Activated gamma-delta T cell (primary cell): ENCODE data around the gene SLC44A3.

ENCODE experiments used
- DNase-seq: peaks from one replicate; lab custom pipeline; 2025; lab: John Stamatoyannopoulos, UW

The SLC44A3 gene

DNA sequence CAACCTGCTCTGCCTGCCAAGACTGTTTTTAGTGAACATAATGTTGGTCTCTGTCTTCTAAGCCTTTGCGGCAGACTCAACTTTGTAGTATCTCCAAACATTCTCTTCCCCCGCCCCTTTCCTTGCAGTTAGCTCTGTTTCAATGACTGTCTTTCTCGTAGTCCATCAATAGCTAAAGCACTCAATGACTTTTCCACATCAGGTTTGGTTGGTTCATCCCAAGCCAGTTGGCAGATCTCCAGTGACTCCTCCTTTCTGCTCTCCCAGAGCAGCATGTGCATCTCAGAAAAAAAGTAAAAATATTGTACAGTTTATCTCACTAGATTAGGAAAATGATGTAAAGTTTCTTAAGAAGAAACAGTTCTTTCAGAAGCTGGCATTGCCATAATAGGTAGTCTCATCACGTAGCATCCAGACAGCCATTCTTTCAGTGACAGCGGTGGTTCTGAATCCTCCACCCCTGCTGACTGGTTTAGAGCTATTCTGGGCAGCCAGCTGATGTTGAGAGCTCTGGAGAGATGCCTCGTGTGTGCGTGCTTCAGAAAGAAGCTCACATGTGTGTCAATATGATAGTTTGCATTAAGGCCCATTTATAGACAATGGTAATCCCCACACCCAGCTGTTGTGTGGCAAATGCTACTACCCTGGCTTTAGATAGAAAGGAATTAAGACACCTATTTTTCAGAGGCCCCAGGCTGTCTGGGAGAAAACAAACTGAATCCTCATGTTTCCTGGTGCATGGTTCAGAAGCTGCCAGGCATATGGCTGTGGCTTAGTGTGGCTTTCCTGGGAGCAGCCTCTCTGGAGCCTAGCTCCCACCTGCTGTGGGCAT lies 53.6 kb downstream of the SLC44A3 start:
- DNase-seq: no peak

DNA sequence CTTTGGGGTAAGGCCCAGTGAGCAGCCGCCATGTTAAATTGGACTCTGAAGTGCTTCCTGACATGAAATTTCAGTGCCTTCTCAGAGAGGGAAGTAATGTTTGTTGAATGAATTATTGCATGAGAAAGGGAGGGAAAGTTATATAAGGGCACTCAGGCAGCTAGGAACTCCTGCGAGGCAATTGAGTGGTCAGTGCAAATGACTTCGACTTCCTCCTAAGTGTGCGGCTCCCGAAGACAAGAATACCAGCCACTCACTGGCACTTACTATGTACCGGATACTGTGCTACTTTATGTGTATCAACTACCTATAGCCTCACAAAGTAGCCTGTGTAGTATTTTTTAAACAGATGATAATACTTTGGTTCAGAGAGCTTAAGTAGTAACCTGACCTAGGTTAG lies 54.3 kb downstream of the SLC44A3 start:
- no peak for DNase-seq

DNA sequence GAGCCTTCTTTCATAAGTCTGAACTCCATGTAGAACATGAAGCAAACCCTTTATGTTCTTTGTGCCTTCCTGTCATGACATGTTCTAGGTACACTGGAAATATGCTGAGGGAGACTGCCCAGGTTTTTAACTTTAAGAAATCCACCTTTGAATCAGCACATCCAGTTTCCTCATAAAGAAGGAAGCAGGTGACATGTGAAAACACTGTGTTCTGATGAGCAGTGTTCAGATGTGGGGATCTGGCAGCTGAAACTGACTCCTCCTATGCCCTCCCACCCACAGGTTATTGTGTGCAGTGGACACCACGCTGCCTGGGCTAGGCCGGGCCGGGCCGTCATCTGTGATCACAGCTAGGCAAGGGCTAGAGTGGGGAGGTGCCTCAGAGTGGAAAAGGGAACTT lies 55.6 kb downstream of the SLC44A3 start:
- DNase-seq: no peak

DNA sequence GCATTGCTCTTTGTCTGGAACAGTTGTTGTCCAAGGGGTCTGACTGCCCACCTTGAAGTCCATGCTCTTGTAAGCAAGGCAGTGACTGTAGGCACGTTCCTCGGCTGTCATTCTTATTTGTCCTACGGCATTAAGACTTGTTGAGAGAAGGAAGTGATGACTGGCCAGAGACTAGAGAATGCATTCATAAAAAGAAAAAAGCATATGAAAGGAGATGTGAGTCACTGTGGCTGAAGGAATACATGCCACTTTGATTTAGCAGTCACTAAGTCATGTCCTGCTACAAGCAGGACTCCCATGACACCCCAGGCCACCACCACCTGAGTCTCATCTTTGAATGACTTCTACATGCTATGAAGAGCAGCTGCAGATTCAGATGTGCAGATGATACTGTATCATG lies 56.2 kb downstream of the SLC44A3 start:
- no peak for DNase-seq

DNA sequence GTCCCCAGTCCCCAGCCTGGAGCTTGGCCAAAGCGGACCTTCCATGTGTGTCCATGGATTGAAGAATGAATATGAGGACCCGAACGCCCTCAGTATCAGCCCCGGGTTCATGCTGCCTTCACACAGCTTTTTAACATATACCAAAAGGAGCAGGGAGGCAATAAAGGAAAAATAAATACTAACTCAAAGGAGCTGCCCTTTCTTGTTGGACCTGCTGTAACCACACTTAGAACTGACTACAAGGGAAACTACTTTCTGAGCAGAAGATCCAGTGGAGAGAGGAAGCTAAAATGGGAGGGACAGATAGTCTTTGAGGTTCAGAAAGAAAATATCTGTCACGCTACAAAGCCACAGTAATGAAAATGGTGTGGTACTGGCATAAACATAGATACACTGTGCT lies 58.2 kb downstream of the SLC44A3 start:
- no peak for DNase-seq

DNA sequence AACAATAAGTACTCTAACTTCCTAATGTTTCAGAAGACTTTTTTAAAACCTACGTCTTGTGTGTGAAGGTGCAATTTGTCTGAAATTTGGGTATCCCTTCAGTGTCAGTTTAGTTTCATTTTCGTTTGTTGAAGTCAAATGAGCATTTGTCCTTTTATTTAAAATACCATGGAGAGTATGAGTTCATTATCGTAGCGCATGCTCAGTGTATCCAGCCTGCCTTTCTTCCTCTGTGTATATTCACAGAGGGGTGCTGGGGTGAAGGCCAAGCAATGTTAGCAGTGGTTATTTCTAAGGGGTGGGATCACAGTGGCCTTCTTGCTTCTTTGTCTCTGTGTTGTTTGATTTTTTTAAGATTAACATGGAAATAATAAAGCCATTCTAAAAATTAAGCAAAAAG lies 63.5 kb downstream of the SLC44A3 start:
- DNase-seq: no peak

DNA sequence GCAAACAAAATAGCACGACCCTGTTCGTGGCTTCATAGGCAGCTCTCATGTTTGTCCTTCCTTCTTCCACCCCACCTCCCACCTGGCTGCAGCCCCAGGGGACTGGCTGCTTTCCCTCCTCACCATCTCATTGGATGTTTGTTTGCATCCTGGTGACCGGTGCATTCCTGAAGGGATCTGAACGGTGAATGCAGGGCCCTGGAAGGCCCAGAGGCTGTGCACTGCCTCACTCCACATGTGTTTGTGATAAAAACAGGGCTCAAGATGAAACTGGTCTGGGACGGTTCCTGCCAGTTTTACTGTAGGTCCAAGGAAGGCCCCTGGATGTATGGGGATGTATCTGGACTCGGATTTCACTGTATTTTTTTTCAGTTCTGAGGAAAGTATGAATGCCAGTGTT lies 63.9 kb downstream of the SLC44A3 start:
- DNase-seq: no peak

DNA sequence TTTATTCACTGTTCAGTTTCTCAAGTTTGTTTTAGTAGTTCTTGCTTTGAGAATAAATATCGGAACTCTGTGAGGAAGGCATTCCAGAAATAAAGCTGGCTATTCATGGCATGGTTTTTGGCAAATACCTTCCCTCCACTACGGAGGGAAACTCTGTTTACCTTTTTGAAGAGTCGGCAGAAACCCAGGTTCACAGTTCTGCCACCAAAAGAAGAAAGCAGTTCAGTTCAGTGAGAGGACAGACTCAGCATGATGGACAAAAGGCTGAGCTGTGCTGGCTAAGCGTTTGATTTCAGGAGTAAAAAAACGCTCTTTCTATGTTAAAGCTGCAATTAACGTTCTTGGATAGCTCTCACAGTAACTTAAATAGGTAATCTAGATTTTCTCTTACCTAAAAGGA lies 64.3 kb downstream of the SLC44A3 start:
- DNase-seq: no peak

DNA sequence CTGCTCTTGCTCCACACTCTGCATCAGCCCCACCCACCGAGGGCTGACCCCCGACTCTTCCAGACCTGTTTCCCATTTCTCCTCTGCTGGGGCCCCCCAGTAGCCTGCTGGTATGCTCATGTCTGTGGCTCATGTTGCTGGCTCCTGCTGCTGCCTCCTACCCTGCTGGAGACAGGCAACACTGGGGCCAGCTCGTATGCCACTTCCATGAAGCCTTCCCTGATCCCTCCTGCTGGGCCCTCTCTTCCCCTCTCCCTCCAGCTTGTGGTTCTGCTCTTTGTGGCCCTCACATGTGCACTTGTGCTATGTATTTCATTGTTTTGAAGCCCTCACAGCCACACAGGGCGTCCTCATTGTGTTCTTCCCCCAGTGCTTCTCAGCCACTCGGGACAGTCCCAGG lies 66.2 kb downstream of the SLC44A3 start:
- DNase-seq: no peak

DNA sequence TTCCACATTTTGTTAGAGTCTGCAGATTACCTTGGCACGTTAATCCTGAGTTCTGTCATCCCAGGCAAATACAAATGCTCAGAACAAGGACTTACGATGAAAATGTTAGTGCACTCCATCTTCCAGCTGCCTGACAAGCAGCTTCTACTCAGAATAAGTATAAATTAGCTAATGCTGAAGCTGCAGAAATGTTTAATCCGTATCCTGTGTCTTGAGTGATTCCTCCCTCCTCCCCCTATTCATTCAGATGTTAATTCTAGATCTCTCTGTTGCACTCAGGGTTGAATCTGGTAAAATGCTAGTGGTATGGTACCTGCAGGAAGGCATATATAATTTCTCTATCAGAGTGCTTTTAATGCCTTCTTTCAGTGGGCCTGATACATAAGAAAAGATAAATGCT lies 66.9 kb downstream of the SLC44A3 start:
- DNase-seq: no peak

DNA sequence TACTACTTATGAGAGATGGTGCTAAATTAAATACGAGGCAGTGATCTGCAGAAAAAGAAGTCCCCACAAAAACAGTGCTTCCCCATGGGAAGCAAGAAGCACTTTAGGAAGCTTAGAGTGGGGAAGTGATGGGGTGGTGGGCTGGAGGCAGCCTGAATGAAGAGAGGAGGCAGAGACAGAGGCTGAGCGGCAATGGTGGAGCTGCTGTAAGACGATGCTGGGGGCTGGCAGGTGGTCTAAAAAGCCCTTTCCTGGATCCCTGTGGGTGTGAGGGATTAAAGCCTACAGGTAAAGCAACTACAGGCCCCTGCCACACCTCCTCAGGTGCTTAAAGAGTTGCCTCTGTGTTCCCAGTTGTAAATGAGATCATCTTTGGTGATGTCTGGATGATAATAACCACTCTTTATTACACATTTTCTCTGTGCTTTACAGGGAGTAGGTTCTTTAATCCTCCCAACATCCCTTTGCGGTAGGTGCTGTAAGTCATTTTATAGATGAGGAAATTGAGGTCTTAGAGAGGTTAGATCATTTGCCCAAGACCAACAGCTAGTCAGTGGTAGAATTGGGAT lies 67.5 kb downstream of the SLC44A3 start:
- DNase-seq: no peak

DNA sequence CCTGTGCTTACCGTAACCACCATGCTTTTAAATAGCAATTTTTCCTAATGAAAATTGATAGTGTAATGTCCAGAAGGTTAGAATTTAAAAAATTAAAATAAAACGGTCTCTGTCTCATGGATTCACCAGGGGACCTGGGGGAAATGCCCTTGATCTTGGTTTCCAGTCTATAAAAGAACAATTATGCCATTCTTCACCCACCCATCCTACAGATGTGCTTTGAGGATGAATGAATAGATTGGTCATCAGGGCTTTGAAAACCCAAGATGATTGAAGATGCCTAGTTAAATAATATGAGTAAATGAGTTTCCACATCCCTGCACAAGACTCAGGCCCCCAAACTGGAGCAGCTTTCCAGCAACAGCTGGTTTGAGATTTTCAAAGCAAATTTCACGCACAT lies 68.0 kb downstream of the SLC44A3 start:
- DNase-seq: no peak

DNA sequence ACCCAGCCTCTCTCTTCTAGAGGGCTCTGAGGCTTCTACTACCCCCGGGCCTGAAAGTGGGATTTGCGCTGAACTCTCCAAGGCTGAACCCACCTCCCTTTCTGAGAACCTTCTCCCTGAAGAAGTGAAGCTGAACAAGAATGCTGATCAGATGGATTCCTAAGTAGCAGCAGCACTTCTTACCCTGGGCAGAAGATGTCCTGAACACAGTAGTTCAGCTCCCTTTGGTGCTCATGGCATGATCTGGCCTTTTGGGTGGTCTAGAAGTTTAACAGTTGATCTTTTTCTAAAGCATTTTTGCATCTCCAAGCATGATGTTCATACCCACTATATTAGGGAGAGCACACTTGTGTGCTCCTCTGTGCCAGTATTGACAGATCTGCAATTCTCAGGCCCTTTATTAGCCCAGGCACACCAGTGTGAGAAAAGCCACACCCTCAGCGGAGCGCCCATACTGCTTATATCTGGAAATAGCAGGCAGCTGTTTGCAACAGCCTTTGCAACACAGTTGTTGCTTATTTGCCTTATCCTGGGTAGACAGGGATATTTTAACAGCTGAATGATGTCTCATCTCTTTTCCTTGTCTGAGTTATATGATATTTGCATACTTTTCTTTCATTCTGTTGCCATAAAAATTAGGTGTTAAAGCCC lies 72.6 kb downstream of the SLC44A3 start:
- no peak for DNase-seq

DNA sequence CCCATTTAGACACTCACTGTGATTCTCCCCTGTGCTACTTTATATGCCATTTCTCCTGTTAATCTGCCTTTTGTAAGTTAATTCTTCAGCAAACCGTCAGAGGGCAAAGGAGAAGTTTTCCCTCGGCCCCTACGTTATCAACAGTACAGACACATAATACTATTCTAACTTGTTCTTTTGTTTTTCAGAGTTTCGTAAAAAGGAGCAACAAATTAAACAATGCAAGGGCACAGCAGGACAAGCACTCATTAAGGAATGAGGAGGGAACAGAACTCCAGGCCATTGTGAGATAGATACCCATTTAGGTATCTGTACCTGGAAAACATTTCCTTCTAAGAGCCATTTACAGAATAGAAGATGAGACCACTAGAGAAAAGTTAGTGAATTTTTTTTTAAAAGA lies 74.5 kb downstream of the SLC44A3 start:
- DNase-seq: no peak

DNA sequence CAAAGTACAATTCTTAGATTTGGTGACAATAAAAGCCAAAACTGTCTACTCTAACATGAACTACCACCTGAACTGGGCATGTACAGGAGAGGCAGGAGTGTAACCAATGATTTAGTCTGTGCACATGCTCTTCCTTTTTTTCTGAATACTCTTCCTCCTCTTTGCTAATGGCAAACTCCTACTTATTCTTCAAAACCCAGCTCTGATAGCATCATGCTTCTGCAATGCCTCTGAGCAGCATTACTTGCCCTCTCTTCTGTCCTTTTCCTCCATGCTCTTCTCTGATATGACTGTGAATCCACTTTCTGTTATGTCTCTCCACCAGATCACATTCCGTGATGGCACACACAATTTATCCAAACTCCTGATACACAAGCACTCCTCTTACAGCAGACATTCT lies 75.4 kb downstream of the SLC44A3 start:
- no peak for DNase-seq

DNA sequence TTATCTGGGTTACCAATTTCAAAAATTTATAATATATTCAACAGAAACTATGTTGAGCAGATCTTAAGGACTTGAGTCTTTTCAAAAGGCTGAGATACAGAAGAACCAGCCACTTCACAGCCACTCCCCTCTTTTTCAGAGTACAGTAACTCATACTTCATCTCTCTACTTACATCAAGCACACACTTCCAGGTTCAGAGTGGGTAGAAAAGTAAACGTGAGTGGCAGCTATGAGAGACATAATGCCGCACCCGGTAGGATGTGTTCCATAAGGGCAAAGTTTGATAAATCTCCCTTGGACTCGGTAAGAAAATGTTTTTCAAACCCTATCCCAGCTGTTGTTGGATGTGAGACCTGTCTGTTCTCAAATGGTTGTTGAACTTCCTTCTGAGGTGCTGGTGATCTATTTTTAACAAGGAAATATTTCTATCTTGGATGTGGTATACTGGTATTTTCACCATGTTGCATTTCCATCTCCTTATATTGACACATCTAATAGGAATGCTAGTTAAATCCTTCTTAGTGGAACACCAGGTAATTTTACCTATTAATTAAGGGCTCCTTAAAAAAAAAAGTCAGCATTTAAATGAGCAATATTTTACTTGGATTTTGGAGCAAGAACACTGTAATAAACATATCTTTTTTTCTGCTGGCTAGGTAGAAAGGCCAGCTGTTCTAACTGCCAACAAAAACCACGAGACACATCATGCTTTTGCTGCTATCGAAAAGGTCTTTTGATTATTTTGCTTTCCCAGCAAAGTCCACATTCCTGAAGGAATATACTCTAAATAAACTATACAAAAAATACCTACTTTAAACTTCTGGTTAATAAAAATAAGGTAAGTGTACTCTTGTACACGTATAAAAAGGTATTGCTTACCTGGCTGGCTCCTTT lies 78.6 kb downstream of the SLC44A3 start:
- DNase-seq: no peak

DNA sequence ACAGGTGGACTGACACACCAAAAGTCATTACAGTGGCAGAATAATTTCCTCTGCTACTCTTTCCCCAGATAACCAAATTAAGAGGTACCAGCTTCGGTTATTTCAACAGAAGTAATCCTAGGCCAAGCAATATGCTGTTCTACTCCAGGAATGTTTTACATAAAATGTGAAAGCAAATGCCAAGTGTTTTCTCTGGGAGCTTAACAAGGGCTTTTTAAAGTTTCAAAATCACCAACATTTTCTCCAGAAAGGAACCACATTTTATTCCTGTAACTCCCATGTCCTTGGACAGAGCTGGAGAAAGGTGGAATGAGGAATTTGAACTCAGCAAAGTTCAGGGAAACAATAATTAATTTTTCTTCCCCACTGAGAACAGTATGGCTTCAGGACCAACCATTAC lies 79.6 kb downstream of the SLC44A3 start:
- DNase-seq: no peak

DNA sequence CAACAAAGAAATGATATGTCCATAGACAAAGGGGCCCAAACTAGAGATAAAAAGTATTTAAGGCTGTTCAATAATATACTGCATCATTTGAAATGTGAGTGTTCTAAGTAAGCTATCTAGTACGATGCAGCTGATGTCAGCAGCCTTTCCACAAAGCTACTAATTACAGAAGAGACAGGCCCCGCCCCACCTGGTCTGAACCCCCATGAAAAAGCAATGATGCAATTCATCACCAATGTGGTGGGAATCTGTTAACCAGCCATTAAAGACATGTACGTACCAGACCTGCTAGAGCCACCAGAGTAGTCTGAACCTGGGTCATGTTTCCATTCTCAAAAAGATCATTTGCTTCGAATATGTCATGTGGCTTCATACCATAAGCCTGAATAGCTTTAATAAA lies 81.7 kb downstream of the SLC44A3 start:
- DNase-seq: no peak

DNA sequence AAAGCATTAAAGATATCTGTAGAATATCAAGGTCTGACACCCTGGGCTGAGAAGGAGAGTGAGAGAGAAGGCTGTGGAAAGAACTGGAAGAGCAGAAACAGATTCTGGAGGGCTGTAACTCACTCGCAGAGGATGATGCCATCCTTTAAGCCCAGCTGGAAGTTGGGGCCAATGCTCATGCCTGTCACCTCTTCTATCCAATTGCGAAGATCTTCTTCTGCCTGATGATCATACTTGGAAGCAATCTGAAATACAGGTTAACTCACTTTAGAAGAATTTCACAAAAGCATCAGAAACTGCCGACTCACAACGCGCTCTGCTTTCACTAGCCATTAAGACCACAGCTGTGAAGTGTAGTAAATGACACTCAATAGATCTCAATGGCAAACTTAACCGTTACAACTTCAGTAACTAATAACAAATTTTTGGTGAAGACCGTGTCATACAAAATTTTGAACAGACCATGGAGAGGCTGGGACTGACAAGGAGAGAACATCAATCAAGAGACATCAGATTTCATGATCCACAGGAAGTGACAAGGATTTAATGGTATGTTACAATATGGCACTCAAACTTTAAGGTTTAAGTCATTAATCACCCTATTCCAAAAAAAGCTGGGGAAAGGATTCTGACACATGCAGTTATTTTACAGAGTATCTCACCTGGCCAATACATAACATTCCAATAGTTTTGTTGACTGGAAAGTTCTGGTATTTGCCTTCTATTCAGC lies 83.3 kb downstream of the SLC44A3 start:
- DNase-seq: no peak

DNA sequence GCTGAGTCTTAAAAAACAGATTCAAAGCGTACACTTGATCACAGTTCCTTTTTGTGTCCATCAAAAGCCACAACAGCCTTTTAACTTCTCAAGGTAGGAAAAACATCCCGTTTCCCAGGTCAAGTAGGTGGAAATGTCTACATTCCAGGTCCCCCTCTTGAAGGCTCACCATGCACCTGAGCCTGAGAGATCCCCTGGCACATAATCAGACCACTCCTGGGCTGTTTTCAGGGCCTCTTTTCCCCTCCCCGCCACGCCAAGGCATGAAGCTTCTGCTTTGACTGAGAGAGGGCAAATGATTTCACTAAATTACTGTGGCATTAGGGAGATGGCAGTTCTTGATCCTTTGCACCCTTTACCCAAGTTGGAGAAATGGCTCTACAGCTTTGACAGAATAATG lies 85.0 kb downstream of the SLC44A3 start:
- no peak for DNase-seq

DNA sequence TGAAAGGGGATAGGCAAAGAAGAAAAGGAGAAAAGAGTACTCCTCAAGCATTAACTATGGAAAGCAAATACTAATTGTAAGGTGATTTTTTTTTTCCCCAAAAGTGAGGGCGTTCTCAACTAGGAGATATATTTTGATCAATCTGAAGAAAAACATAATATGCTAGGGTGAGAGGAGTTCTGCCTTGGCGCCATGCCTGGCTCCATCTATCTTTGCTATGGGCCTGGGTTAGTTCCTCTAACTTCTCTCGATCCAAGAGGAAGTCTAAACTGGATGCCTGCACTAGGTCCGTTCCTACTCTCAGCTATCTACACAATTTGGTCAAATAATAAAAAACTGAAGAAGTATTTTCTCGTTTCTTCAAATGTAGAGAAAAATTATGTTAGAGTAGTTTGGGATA lies 86.2 kb downstream of the SLC44A3 start:
- no peak for DNase-seq

DNA sequence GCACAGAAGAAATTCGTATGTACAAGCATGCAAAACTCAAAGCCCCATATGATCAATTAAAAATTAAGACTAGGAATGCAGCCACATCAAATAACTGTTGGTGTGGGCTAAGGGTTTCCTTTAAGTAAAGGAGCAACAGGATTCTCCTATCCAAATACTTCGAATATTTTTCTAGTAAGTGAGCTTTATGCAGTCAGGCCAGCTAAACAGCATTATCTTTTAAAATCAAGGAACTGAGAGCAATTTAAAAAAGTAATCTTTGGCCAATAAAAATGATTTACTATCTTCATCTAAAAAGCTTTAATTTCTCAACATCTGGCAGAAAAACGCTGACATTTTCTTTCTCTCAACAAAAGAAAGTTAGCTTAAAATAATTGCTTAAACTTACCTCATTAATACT lies 87.0 kb downstream of the SLC44A3 start:
- DNase-seq: no peak
